Measurements from ENCODE around the gene DAPK2.
"Not testable (repeated sequence)": the region's sequence is repeated elsewhere in the genome, so short reads cannot be mapped to it uniquely, and the experiment has no call there.

DNA sequence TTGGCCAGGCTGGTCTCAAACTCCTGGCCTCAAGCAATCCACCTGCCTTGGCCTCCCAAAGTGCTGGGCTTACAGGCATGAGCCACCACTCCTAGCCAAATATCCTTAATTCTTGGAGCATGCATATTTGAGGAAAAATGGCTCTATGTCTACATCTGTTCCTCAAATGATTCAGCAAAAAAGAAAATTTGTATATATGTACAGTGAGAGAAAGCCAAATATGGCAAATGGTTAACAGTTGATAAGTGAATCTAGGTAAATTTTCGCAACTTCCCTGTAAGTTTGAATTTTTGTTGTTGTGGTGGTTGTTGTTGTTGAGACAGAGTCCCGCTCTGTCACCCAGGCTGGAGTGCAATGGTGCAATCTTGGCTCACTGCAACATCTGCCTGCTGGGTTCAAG is 12.8 kb upstream of the DAPK2 start:
- not testable (repeated sequence) for TF ChIP-seq EZH2 (conservative IDR thresholded peaks at IDR 0.05; ENCODE audit: low read depth, low read length); BHLHE40 (IDR thresholded peaks at IDR 0.05; ENCODE audit: low read length); KAT7 (CRISPR knock-in tag; IDR thresholded peaks at IDR 0.05; ENCODE audit: borderline replicate concordance)
- TF ChIP-seq, protein P1, sequence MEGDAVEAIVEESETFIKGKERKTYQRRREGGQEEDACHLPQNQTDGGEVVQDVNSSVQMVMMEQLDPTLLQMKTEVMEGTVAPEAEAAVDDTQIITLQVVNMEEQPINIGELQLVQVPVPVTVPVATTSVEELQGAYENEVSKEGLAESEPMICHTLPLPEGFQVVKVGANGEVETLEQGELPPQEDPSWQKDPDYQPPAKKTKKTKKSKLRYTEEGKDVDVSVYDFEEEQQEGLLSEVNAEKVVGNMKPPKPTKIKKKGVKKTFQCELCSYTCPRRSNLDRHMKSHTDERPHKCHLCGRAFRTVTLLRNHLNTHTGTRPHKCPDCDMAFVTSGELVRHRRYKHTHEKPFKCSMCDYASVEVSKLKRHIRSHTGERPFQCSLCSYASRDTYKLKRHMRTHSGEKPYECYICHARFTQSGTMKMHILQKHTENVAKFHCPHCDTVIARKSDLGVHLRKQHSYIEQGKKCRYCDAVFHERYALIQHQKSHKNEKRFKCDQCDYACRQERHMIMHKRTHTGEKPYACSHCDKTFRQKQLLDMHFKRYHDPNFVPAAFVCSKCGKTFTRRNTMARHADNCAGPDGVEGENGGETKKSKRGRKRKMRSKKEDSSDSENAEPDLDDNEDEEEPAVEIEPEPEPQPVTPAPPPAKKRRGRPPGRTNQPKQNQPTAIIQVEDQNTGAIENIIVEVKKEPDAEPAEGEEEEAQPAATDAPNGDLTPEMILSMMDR (CRISPR knock-in tag; IDR thresholded peaks at IDR 0.05), result not testable (repeated sequence)

Measured in HepG2 (cell line).